A549 (cell line): ENCODE results near the gene TMEM51. TPM values are rescaled to one million over a fixed set of nuclear protein-coding genes. Genes with fewer than 3 reads are reported as not detected.

Experiments
- ATAC-seq, 2 experiments: fragments of 200-7000 bp in 1 of 2; fragments of >200 bp in 1 of 2; cut with Nextera tagmentation in 1 of 2; cut with Tn5 transposase in 1 of 2; 3 replicates each; pipeline versions ENCODE4 v1.8.0 to v1.9.1; 2018 to 2020; ENCODE audit warnings: mild to moderate bottlenecking in 1 of 2, moderate library complexity in 1 of 2
- CTCF ChIA-PET: fragments of 300-600 bp; sonication (Branson Sonifier 250); formaldehyde crosslinking; extraction: SDS; loops from one replicate; lab custom pipeline; 2021; ENCODE audit warnings: antibody characterized with exemption, inconsistent platforms; lab: Yijun Ruan, JAX
- POLR2A ChIA-PET: fragments of 350-600 bp; formaldehyde crosslinking; extraction: SDS; loops from one replicate; lab custom pipeline; 2021; ENCODE audit warnings: antibody characterized with exemption, inconsistent platforms; lab: Yijun Ruan, JAX
- DNase-seq, 2 experiments: peaks; one replicate each; pipeline versions ENCODE4 v3.0.0 to v3.0.0-alpha.2; 2011 to 2016; ENCODE audit warnings: low read depth in 1 of 2, low spot score in 1 of 2
- FAIRE-seq: peaks from 2 replicates; lab custom pipeline; 2011; peaks lifted over from hg19 to GRCh38; lab: Jason Lieb, UNC
- H3K27ac ChIP-seq, 2 experiments: fragments of >200 bp; sonication (Bioruptor Twin); formaldehyde crosslinking; 3 replicates each; pipeline ENCODE4 v1.5.1; 2016 to 2017
- H3K4me1 ChIP-seq: fragments of >200 bp; sonication (Bioruptor Twin); formaldehyde crosslinking; 3 replicates; pipeline ENCODE4 v1.6.1; 2016
- H3K4me2 ChIP-seq: fragments of >200 bp; sonication (Bioruptor Twin); formaldehyde crosslinking; 3 replicates; pipeline ENCODE4 v1.6.1; 2016
- H3K4me3 ChIP-seq: fragments of >200 bp; sonication (Bioruptor Twin); formaldehyde crosslinking; 3 replicates; pipeline ENCODE4 v1.5.1; 2016
- H3K9me3 ChIP-seq: fragments of >200 bp; sonication (Bioruptor Twin); formaldehyde crosslinking; 3 replicates; pipeline ENCODE4 v1.6.1; 2016
- BHLHE40 ChIP-seq: IDR thresholded peaks from 2 replicates; pipeline ENCODE4 v1.6.1; 2012; ENCODE audit warnings: low read depth, low read length, inconsistent platforms
- CBX2 ChIP-seq: fragments of 200-600 bp; sonication (generic); IDR thresholded peaks from 2 replicates; pipeline ENCODE4 v1.6.1; 2016; ENCODE audit warnings: low read depth, mild to moderate bottlenecking, borderline replicate concordance
- CEBPB ChIP-seq, 2 experiments: fragments of >200 bp in 1 of 2; sonication (Bioruptor Twin) in 1 of 2; formaldehyde crosslinking in 1 of 2; IDR thresholded peaks; 2 replicates each; pipeline ENCODE4 v1.6.1; 2012 to 2016
- CHD4 ChIP-seq: fragments of 200-600 bp; sonication (generic); IDR thresholded peaks from 2 replicates; pipeline ENCODE4 v1.6.1; 2016; ENCODE audit warnings: antibody characterized with exemption, mild to moderate bottlenecking, borderline replicate concordance
- ESRRA ChIP-seq: fragments of 150-350 bp; IDR thresholded peaks from 2 replicates; pipeline ENCODE4 v1.6.1; 2014; ENCODE audit warnings: mild to moderate bottlenecking, low read length, borderline replicate concordance
- FOSB ChIP-seq: fragments of 250-450 bp; sonication (Bioruptor Pico); IDR thresholded peaks from 2 replicates; pipeline ENCODE4 v1.5.0; 2020; ENCODE audit warnings: mild to moderate bottlenecking, moderate library complexity
- FOSL2 ChIP-seq, 2 experiments: fragments of 450-650 bp in 1 of 2; fragments of >200 bp in 1 of 2; sonication (Bioruptor Twin) in 1 of 2; formaldehyde crosslinking; IDR thresholded peaks; 2 replicates each; pipeline versions ENCODE4 v1.5.0 to v1.6.1; 2016 to 2020; ENCODE audit warnings: mild to moderate bottlenecking in 1 of 2, moderate library complexity in 1 of 2
- KDM1A ChIP-seq: fragments of 200-600 bp; sonication (generic); IDR thresholded peaks from 2 replicates; pipeline ENCODE4 v1.6.1; 2016; ENCODE audit warnings: low read depth, mild to moderate bottlenecking
- MAFK ChIP-seq: fragments of 450-650 bp; IDR thresholded peaks from 2 replicates; pipeline ENCODE4 v1.6.1; 2014; ENCODE audit not compliant: partially characterized antibody
- MYC ChIP-seq: IDR thresholded peaks from 2 replicates; pipeline ENCODE4 v1.6.1; 2012; ENCODE audit warnings: mild to moderate bottlenecking, inconsistent platforms, low read length, improper control_type of control experiment, borderline replicate concordance
- POLR2A ChIP-seq: IDR thresholded peaks from 2 replicates; pipeline ENCODE4 v1.6.1; 2012; ENCODE audit warnings: mild to moderate bottlenecking, low read length
- POLR2AphosphoS2 ChIP-seq: conservative IDR thresholded peaks from 2 replicates; pipeline ENCODE4 v1.6.1; 2012; ENCODE audit warnings: low read length, improper control_type of control experiment, inconsistent platforms
- RARB ChIP-seq: fragments of 250-450 bp; sonication (Bioruptor Pico); IDR thresholded peaks from 2 replicates; pipeline ENCODE4 v1.8.0; 2021; ENCODE audit warnings: mild to moderate bottlenecking, moderate library complexity
- SMC3 ChIP-seq: fragments of >200 bp; sonication (Bioruptor Twin); formaldehyde crosslinking; IDR thresholded peaks from 3 replicates; pipeline ENCODE4 v1.6.1; 2018; ENCODE audit warnings: inconsistent platforms
- ZFP36 ChIP-seq: fragments of 450-650 bp; IDR thresholded peaks from 2 replicates; pipeline ENCODE4 v1.6.1; 2014; ENCODE audit warnings: borderline replicate concordance; ENCODE audit not compliant: partially characterized antibody
- ZNF302 ChIP-seq: fragments of 250-450 bp; sonication (Bioruptor Pico); IDR thresholded peaks from 2 replicates; pipeline ENCODE4 v1.9.0; 2021; ENCODE audit warnings: inconsistent platforms, mild to moderate bottlenecking, moderate library complexity
- WGBS: methylation state at CpG from one replicate; pipeline ENCODE4 v1.1.6; 2017; ENCODE audit errors: missing lambda C conversion rate; 5-methylcytosine and 5-hydroxymethylcytosine counted together
- polyA plus RNA-seq, 4 experiments: library from polyadenylated mRNA; depleted of rRNA in 3 of 4; stranded (reverse); fragments of >200 nt; fragmentation: RNase III in 1 of 4; extraction: RNeasy Plus Mini Kit Qiagen cat#74134 plus additional on column Dnase treatment in 1 of 4; gene quantifications; 2 replicates in 3 of 4; 3 replicates in 1 of 4; pipeline ENCODE4 v1.2.3, GENCODE V29; 2011 to 2017
- TF ChIP-seq, protein P1 (sequence below): fragments of >200 bp; sonication (Bioruptor Twin); formaldehyde crosslinking; IDR thresholded peaks from 3 replicates; pipeline ENCODE4 v1.6.1; 2016
- TF ChIP-seq, protein P2 (sequence below): fragments of 200-600 bp; sonication (generic); IDR thresholded peaks from 2 replicates; pipeline ENCODE4 v1.6.1; 2016; ENCODE audit warnings: antibody characterized with exemption, mild to moderate bottlenecking, moderate library complexity

TMEM51 gene
- polyA plus RNA-seq, 2 of the 4 experiments (the other 2 are of a cell fraction) = 20.0 to 22.8 TPM

DNA sequence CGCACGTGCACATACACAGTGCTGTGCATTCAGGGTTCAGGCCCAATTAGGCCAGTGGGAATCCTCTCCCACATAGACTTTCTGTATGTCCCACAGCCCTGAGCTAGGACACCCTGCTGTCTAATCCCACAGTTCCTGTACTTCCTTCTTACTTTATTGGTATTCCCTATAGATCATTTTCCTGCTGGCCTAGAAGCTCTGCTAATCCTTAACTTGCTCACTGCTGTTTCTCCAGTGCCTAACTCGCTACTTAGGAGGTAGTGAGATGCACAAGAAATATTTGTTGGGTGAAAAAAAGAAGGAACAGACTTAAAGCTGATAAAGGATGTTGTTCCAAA, 59.4 kb downstream of the TMEM51 start:
- Histone ChIP-seq H3K4me2 (no peak overlapping the region), H3K4me3 (no peak overlapping the region), H3K9me3 (no peaks in the 10 kb centered on the region), H3K4me1 (peaks cover 17% of the 10 kb centered on the region; the same call in 2 of the 3 replicates), H3K27ac (no peak overlapping the region)
- ChIA-PET CTCF (interaction anchor here (0.6 to 1.5 kb wide), 5 partner anchors 9 to 219 kb away, joined by 3 read pairs; no protein-coding TSS in a partner anchor), POLR2A (no interaction called here)
- FAIRE-seq (no peak), ATAC-seq (no peak), DNase-seq (no peak)
- 98% methylated on average over 3 of the region's 3 CpGs for WGBS
- TF ChIP-seq, protein P1, sequence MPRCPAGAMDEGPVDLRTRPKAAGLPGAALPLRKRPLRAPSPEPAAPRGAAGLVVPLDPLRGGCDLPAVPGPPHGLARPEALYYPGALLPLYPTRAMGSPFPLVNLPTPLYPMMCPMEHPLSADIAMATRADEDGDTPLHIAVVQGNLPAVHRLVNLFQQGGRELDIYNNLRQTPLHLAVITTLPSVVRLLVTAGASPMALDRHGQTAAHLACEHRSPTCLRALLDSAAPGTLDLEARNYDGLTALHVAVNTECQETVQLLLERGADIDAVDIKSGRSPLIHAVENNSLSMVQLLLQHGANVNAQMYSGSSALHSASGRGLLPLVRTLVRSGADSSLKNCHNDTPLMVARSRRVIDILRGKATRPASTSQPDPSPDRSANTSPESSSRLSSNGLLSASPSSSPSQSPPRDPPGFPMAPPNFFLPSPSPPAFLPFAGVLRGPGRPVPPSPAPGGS = no peak
- TF ChIP-seq CHD4 = no peak
- TF ChIP-seq CEBPB (IDR thresholded peaks at IDR 0.05) = no peak
- TF ChIP-seq POLR2AphosphoS2 = no peak
- TF ChIP-seq BHLHE40 = no peak
- no peak for TF ChIP-seq FOSL2 (IDR thresholded peaks at IDR 0.05)
- no peak for TF ChIP-seq FOSL2 (CRISPR knock-in tag; IDR thresholded peaks at IDR 0.05)
- no peak for TF ChIP-seq POLR2A

DNA sequence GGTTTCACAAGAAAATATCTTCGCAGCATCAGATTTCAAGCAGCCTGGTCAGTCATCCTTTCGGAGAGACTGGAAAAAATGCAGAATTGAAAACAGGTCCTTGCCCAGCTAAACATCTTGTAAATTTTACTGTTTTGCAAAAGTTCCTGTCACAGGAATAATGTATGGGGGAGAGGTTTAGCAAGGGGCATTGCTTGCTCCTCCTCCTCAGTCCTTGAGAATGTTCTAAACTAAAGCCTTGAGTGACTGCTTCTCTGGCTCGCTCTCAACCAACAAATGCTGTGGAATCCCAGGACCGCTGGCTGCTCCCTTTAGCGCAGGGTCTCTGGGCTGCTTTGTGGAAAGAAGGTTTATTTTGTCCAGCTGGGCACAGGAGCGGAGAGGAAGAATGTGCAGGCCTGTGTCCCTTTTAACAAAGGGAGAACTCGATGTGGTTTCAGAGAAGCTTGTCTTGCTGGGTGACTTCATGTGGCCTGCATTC, 59.8 kb downstream of the TMEM51 start:
- H3K4me3 ChIP-seq = no peak overlapping the region
- H3K27ac ChIP-seq = no peak overlapping the region
- no peaks in the 10 kb centered on the region for H3K9me3 ChIP-seq
- ATAC-seq (no peak), FAIRE-seq (no peak), DNase-seq (no peak)
- ChIA-PET CTCF (interaction anchor here (0.6 to 1.5 kb wide), 6 partner anchors 9 to 218 kb away, joined by 3 to 6 read pairs (median 3); no protein-coding TSS in a partner anchor), POLR2A (no interaction called here)
- TF ChIP-seq CEBPB (IDR thresholded peaks at IDR 0.05) (no peak), MAFK (no peak), BHLHE40 (no peak), SMC3 (no peak), CBX2 (no peak), MYC (no peak), KDM1A (no peak), FOSB (CRISPR knock-in tag) (no peak), ZNF302 (CRISPR knock-in tag) (no peak), ZFP36 (no peak)
- peaks cover 17% of the 10 kb centered on the region; the same call in 2 of the 3 replicates for H3K4me1 ChIP-seq
- 87% methylated on average over 7 of the region's 7 CpGs for WGBS
- no peak overlapping the region for H3K4me2 ChIP-seq

DNA sequence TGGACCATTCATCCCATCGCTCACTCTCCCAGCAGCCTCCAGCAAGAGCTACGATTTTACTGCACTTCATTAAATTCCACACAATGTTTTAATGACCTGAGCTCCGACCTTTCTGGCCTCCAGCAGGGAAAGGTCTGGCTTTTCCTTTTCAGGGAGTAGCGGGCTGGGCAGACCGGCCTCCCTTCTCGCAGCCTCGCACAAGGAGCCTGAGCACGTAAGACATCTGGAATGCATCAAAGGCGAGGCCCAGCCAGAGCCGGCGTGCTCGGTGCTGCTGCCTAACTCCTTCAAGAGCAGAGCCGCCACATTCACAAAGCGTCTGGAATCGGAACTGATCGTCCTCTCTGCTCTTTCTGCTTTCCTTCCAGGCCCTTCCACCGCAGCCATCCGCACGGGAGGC, 61.0 kb downstream of the TMEM51 start:
- POLR2A ChIA-PET = no interaction called here
- Histone ChIP-seq H3K4me2 (no peak overlapping the region), H3K4me3 (no peak overlapping the region), H3K27ac (no peak overlapping the region), H3K4me1 (peaks cover 17% of the 10 kb centered on the region; the same call in 2 of the 3 replicates), H3K9me3 (no peaks in the 10 kb centered on the region)
- ATAC-seq (no peak), DNase-seq (no peak), FAIRE-seq (no peak)
- 83% methylated on average over 16 of the region's 19 CpGs for WGBS
- no peak for TF ChIP-seq RARB (CRISPR knock-in tag)
- TF ChIP-seq BHLHE40 = no peak
- no peak for TF ChIP-seq ESRRA
- TF ChIP-seq, protein P2, sequence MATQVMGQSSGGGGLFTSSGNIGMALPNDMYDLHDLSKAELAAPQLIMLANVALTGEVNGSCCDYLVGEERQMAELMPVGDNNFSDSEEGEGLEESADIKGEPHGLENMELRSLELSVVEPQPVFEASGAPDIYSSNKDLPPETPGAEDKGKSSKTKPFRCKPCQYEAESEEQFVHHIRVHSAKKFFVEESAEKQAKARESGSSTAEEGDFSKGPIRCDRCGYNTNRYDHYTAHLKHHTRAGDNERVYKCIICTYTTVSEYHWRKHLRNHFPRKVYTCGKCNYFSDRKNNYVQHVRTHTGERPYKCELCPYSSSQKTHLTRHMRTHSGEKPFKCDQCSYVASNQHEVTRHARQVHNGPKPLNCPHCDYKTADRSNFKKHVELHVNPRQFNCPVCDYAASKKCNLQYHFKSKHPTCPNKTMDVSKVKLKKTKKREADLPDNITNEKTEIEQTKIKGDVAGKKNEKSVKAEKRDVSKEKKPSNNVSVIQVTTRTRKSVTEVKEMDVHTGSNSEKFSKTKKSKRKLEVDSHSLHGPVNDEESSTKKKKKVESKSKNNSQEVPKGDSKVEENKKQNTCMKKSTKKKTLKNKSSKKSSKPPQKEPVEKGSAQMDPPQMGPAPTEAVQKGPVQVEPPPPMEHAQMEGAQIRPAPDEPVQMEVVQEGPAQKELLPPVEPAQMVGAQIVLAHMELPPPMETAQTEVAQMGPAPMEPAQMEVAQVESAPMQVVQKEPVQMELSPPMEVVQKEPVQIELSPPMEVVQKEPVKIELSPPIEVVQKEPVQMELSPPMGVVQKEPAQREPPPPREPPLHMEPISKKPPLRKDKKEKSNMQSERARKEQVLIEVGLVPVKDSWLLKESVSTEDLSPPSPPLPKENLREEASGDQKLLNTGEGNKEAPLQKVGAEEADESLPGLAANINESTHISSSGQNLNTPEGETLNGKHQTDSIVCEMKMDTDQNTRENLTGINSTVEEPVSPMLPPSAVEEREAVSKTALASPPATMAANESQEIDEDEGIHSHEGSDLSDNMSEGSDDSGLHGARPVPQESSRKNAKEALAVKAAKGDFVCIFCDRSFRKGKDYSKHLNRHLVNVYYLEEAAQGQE = no peak
- CTCF ChIA-PET = interaction anchor here (0.8 to 1.5 kb wide), 5 partner anchors 9 to 77 kb away, joined by 3 to 6 read pairs (median 3); no protein-coding TSS in a partner anchor
